ENCODE results near the gene ELOVL5. TPM values are rescaled to one million over a fixed set of nuclear protein-coding genes. Genes with fewer than 3 reads are reported as not detected.
A peak's percentile ranks its signal among the peaks of the same experiment; 100 is the strongest.

The ELOVL5 gene
- polyA plus RNA-seq, 3 donors, result 44.7 to 97.1 (median 69.5) TPM

DNA sequence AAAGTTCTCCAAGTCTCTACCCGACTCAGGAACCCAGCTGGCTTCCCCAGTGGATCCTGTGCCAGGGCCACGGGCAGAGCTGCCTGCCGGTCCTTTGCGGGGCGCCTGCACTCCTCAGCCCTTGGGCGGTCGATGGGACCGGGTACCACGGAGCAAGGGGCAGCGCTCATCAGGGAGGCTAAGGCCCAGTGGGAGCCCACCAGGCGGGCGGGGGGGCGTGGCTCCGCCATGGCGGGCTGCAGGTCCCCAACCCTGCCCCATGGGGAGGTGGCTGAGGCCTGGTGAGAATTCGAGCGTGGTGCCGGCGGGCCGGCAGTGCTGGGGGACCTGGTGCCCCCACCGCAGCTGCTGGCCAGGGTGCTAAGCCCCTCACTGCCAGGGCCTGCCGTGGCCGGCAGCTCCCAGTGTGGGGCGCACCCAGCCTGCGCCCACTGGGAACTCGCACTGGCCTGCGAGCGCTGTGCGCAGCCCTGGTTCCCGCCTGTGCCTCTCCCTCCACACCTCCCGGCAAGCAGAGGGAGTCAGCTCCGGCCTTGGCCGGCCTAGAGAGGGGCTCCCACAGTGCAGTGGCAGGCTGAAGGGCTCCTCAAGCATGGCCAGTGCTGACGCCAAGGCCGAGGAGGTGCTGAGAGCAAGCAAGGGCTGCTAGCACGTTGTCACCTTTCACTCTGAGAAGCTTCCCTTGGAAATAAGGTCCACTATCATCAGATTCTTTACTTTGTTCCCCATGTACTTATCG is 14.8 kb upstream of the ELOVL5 start:
- Histone ChIP-seq H3K4me3 (replicated peaks in 1 of 3; ENCODE audit: low read depth in 2 of 3, low read length in 3 of 3) (no peak overlapping the region), H3K79me2 (ENCODE audit: insufficient read depth, low read length) (no peaks in the 10 kb centered on the region), H3K9ac (ENCODE audit: insufficient read depth, low read length, poor library complexity, severe bottlenecking) (no peak overlapping the region), H3K9me3 (replicated peaks in 1 of 2; ENCODE audit: control insufficient read depth in 1 of 2, insufficient read depth in 1 of 2, low read length in 2 of 2) (peaks cover 0 to 8% of the 10 kb centered on the region in 2 donors), H3K27ac (ENCODE audit: low read depth in 1 of 2, low read length in 2 of 2) (no peak overlapping the region), H3K4me2 (replicated peaks; ENCODE audit: extremely low read depth, low read length, poor library complexity, severe bottlenecking) (no peak overlapping the region), H3K27me3 (ENCODE audit: control insufficient read depth in 2 of 2, insufficient read depth in 2 of 2, low read length in 2 of 2) (no peaks in the 10 kb centered on the region), H3K36me3 (replicated peaks in 1 of 2; ENCODE audit: control insufficient read depth in 1 of 2, insufficient read depth in 2 of 2, low read length in 2 of 2) (no peaks in the 10 kb centered on the region), H3K4me1 (ENCODE audit: control insufficient read depth in 1 of 2, insufficient read depth in 2 of 2, low read length in 2 of 2) (peaks cover 11 to 12% of the 10 kb centered on the region in 2 donors), H2AFZ (ENCODE audit: insufficient read depth, low read depth, low read length, poor library complexity, severe bottlenecking) (no peak overlapping the region), H4K20me1 (ENCODE audit: insufficient read depth, low read length) (no peaks in the 10 kb centered on the region)
- no peak for TF ChIP-seq CTCF (IDR thresholded peaks at IDR 0.05)
- H3K9me3 Mint-ChIP-seq, result peaks cover 0 to 15% (median 7%) of the 10 kb centered on the region in 7 donors
- intact Hi-C loops (cut with micrococcal nuclease), result loop anchor here in 1 of 2 donors (10.0 kb wide), 1 partner anchor 71 kb away; no protein-coding TSS in a partner anchor
- 98% methylated on average over 36 of the region's 37 CpGs for WGBS (ENCODE audit: insufficient coverage)
- peaks cover 20% of the 10 kb centered on the region for H3K4me1 Mint-ChIP-seq
- no peak overlapping the region for H3K4me3 Mint-ChIP-seq
- H3K36me3 Mint-ChIP-seq, result no peaks in the 10 kb centered on the region
- no peak for DNase-seq
- H3K27me3 Mint-ChIP-seq (ENCODE audit: low read depth in 3 of 3), result peaks cover 0 to 3% (median 3%) of the 10 kb centered on the region in 3 donors
- H3K27ac Mint-ChIP-seq, result peak overlapping the region in 1 of 7 donors; percentile 31

- Mint-ChIP-seq H3K4me1 (peaks cover 27% of the 10 kb centered on the region), H3K36me3 (no peaks in the 10 kb centered on the region), H3K4me3 (no peak overlapping the region), H3K9me3 (peaks cover 0 to 12% (median 5%) of the 10 kb centered on the region in 7 donors), H3K27me3 (ENCODE audit: low read depth in 3 of 3) (peaks cover 0 to 7% (median 2%) of the 10 kb centered on the region in 3 donors), H3K27ac (peak overlapping the region in 1 of 7 donors; percentile 44)
- Histone ChIP-seq H3K9ac (ENCODE audit: insufficient read depth, low read length, poor library complexity, severe bottlenecking) (no peak overlapping the region), H3K36me3 (replicated peaks in 1 of 2; ENCODE audit: control insufficient read depth in 1 of 2, insufficient read depth in 2 of 2, low read length in 2 of 2) (no peaks in the 10 kb centered on the region), H3K27ac (ENCODE audit: low read depth in 1 of 2, low read length in 2 of 2) (no peak overlapping the region), H3K9me3 (replicated peaks in 1 of 2; ENCODE audit: control insufficient read depth in 1 of 2, insufficient read depth in 1 of 2, low read length in 2 of 2) (peaks cover 0 to 5% of the 10 kb centered on the region in 2 donors), H3K4me3 (replicated peaks in 1 of 3; ENCODE audit: low read depth in 2 of 3, low read length in 3 of 3) (no peak overlapping the region), H3K4me1 (ENCODE audit: control insufficient read depth in 1 of 2, insufficient read depth in 2 of 2, low read length in 2 of 2) (peaks cover 17 to 22% of the 10 kb centered on the region in 2 donors), H3K79me2 (ENCODE audit: insufficient read depth, low read length) (no peaks in the 10 kb centered on the region), H3K4me2 (replicated peaks; ENCODE audit: extremely low read depth, low read length, poor library complexity, severe bottlenecking) (no peak overlapping the region), H2AFZ (ENCODE audit: insufficient read depth, low read depth, low read length, poor library complexity, severe bottlenecking) (no peak overlapping the region), H3K27me3 (ENCODE audit: control insufficient read depth in 2 of 2, insufficient read depth in 2 of 2, low read length in 2 of 2) (no peaks in the 10 kb centered on the region), H4K20me1 (ENCODE audit: insufficient read depth, low read length) (no peaks in the 10 kb centered on the region)
- WGBS (ENCODE audit: insufficient coverage), result 52% methylated on average over 4 of the region's 4 CpGs
- intact Hi-C loops (cut with micrococcal nuclease), result loop anchor here in 1 of 2 donors (10.0 kb wide), 1 partner anchor 73 kb away; no protein-coding TSS in a partner anchor
- TF ChIP-seq CTCF (IDR thresholded peaks at IDR 0.05), result no peak
- no peak for DNase-seq
Observed at GRCh38 chr6:53361549-53362031, 12.8 kb upstream of the ELOVL5 start.

All from CD14-positive monocyte (primary cell).